HT-29 (cell line): ENCODE results near the gene ENO1. TPM values are rescaled to one million over a fixed set of nuclear protein-coding genes. Genes with fewer than 3 reads are reported as not detected.
A peak's percentile ranks its signal among the peaks of the same experiment; 100 is the strongest.
"Not testable (repeated sequence)": the region's sequence is repeated elsewhere in the genome, so short reads cannot be mapped to it uniquely, and the experiment has no call there.

ENCODE experiments used
- DNase-seq: peaks from one replicate; pipeline ENCODE4 v3.0.0-alpha.2; 2015; ENCODE audit warnings: low spot score
- total RNA-seq: library from RNA; depleted of rRNA; stranded (reverse); fragments of >200 nt; shearing (Covaris generic); gene quantifications from 2 replicates; pipeline ENCODE4 v1.2.3, GENCODE V29; 2014

ENO1 gene
- total RNA-seq, 1 experiment from 2014 or later = 2,011 TPM

DNA sequence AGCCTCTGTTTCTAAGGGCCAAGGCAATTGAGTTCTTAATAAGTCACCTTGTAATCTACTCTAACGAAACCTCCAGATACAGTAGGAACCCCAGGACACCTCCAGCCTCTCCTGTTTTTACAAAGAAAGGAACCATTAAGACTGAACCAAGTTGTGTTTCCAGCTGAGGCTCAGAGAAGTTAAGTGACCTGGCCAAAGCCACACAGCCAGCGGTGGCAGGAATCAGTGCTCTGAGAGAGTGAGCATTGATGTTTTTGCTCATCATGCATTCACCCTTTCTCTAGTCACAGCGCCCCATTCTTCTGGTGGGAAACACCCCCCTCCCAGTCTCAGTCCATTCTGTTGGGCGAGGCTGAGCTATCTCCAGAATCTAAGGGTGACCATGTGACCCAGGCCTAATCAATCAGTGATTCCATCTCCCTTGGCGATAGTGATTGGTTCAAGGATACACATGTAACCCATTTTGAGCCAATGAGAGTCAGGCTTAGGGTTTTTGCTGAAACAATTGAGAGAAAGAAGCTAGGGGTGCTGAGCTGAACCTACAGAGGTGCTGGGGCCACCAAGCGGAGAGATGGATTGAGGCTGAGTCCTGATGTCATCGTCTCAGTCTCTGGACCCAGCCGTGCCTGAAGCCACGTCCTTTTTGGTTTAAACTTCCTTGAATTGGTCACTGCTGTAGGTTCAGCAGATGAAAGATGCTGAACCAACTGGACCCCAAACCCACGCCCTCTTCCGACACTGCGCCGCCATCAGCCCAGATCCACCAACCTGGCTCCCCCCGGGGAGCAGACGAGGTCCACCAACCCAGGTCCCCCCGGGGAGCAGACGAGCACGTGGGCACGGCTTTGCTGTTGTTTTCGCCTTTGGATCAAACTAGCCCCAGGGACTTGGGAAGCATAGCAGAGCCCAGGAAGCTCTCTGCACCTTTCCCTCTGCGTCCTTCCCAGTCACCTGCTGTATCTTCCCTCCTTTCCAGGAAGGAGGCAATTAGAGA lies 33.1 kb downstream of the ENO1 start:
- no peak for DNase-seq

DNA sequence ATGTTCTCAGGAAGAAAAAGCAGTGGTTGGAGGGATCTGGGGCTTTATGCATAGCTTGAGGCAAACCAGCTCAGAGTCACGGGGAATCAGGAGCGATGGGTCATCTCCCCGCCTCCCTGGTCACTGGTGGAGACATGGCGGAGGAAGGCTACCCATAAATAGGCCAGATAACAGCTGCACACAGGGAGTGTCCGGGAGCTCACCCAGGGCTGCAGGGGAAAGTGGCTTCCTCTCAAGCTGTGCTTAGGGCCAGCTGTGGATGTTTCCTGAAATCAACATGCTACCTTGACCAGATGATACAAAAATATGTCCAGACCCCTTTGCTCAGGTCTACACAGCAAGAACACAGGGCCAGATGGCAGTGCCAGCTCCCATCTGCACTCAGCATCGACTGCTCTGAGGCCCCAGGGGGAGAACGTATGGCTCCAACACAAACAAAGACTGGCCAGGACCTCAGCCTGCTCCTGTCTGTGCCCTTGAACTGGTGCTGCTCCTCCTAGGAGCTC lies 33.9 kb downstream of the ENO1 start:
- no peak for DNase-seq

DNA sequence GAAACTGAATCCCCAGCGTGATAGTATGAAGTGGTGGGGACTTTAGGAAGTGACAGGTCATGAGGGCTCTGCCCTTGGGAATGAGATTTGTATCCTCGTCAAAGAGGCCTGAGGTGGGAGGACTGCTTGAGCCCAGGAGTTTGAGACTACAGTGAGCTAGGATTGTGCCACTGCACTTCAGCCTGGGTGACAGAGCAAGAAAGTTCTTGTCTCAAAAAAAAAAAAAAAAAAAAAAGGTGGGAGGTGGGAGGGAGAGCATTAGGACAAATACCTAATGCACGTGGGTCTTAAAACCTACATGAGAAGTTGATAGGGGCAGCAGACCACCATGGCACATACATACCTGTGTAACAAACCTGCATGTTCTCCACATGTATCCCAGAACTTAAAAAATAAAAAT lies 37.1 kb downstream of the ENO1 start:
- no peak for DNase-seq

DNA sequence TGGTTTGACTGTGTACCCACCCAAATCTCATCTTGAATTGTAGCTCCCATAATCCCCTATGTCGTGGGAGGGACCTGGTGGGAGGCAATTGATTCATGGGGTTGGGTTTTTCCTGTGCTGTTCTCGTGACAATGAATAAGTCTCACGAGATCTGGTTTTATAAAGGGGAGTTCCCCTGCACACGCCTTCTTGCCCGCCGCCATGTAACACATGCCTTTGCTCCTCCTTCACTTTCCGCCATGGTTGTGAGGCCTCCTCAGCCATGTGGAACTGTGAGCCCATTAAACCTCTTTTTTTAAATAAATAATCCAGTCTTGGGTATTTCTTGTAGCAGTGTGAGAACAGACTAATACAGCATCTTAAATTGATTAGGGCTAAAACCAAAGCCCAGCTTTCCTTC lies 38.5 kb downstream of the ENO1 start:
- no peak for DNase-seq

DNA sequence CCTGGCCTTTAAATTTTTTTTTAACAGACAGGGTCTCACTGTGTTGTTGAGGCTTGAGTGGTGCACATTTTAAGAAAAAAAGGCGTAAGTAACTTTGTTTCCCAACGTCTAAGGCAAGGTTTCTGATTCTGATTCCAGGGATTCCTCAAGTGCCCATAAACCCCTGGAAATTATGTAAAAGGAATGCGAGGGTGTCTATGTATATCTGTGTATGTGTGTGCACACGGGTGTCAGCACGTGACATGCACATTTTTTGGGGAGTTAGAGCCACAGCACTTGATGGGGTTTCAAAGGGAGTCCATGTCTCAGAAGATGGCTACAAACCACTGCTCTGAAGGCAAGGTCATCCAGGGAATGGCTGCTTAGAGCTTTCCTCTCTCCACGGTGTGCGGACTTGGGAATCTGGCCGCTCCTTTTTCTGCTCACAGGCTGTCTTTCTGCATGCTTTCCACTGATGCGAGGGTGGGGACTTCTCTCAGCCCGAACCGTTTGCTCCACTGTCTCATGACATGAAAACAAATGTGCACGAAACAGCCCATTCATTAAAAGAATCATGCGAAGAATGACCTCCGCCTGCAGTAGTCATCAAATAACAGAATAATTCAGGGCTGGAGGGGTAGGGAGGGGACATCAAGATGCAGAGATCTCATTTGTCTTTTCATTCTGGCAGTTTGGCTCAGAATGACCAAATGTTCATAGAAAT lies 42.4 kb downstream of the ENO1 start:
- no peak for DNase-seq

DNA sequence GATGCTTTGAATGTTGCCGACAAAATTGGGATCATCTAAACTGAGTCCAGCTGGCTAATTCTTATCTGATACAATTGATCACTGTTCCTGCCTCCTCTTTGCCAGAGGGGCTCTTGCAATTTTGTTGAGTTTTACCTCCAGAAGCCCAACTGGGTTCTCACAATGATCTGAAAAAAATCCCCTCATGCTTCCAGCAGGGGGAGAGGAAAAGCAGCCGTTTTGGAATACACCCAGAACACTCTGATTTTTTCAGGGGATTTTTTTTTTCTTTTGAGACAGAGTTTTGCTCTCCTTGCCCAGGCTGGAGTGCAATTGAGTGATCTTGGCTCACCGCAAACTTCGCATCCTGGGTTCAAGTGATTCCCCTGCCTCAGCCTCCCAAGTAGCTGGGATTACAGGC lies 47.1 kb downstream of the ENO1 start:
- no peak for DNase-seq

DNA sequence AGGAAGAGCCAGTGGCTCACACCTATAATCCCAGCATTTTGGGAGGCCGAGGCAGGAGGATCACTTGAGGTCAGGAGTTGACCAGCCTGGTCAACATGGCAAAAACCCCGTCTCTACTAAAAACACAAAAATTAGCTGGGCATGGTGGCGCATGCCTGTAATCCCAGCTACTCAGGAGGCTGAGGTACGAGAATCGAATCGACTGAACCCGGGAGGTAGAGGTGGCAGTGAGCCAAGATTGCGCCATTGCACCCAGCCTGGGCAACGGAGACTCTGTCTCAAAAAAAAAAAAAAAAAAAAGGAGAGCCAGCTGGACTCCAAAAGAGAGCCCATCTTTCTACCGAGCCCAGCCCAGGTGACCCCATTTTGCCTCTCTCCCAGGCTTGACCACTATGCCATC lies 47.8 kb downstream of the ENO1 start:
- DNase-seq = not testable (repeated sequence)

DNA sequence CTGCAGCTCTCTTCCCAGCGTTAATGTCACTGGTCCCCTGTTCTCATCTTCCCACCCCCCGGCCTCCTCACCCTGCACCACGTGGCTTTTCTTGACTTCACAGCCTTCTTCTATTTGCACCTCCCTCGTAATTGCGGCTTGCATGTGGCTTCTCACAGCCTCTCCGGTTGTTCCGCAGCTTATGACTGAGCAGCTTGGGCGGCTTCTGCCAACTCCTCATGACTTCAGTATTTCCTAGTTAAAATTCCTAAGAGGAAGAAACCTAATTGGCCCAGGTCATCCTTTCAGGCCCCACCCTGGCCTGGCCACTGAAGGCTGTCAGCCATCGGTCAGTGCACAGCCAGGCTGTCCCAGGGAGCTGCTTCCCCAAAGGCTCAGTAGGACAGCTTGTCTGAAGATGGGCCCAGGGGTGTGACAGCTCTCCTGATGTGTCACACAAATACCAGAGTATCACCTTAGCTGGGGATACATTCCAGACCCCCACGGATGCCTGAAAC lies 52.5 kb downstream of the ENO1 start:
- DNase-seq = no peak

DNA sequence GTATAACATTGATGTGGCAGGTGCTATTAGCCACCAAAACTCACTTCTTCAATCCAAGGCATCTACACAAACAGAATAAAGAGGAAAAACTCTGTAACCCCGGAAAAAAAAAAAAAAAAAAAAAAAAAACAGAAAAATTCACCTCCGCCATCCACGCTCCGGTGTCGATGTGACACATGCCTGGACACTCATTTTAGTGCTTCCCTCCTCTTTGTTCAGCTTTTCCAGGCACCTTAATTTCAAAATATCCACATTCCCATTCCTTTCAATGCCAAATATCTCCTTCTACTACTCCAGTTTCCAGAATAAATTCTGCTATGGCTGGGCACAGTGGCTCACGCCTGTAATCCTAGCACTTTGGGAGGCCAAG lies 55.2 kb downstream of the ENO1 start:
- DNase-seq = no peak

DNA sequence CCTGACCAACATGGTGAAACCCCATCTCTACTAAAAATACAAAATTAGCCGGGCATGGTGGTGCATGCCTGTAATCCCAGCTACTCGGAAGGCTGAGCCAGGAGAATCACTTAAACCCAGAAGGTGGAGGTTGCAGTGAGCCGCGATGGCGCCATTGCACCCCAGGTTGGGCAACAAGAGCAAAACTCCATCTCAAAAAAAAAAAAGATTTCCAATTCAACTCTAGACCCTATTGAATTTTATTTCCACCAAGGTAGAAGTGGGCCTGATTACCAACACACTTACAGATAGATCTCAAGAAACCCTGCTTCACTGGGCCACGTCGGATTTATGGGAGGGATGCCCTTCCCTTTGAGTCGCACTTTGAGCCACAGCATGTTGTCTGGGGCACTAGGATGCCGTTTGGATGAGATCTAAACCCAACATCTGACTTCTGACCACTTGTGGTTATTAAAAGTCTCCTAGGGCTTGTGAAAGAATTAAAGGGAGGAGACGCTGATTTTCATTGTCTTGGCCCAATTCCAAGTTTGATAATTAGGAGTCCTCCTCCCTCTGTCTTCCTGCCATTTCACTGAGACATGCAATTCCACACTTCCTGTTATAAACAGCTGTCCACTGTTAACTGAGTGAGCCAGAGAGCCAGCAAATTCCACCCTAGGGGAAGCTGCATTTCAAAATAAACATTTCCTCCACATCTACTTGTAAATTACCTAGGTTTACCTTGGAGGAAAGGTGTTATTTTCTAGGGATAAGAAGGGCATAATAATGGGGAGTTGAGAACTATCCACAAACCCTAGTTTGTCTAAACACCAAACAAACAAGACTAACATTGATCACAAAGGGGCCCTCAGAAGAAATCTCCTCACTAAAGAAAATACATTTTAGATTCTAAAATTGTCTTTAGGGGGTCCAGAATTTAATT lies 55.9 kb downstream of the ENO1 start:
- DNase-seq = peak; percentile 88

DNA sequence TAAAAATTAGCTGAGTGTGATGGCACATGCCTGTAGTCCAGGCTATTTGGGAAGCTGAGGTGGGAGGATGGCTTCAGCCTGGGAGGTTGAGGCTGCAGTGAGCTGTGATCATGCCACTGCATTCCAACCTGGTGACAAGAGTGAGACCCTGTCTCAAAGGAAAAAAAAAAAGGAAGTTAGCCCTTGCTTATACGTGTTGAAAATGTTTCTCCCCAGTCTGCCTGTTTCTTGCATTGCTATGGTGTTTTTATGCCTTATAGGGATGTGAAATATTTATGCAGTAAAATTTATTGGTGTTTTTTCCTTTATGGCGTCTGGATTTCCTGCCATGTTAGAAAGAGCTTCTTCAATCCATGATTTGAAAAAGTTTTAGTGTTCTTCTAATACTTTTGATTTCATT lies 57.4 kb downstream of the ENO1 start:
- DNase-seq = no peak

DNA sequence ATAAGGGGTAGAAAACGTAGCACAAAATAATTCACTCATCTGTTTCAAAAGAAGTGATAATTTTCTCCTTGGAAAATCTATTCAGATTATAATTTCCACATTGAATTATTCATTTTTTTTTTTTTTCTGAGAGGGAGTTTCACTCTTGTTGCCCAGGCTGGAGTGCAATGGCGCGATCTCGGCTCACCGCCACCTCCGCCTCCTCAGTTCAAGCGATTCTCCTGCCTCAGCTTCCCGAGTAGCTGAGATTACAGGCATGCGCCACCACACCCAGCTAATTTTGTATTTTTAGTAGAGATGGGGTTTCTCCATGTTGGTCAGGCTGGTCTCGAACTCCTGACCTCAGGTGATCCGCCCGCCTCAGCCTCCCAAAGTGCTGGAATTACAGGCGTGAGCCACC lies 59.7 kb downstream of the ENO1 start:
- not testable (repeated sequence) for DNase-seq

DNA sequence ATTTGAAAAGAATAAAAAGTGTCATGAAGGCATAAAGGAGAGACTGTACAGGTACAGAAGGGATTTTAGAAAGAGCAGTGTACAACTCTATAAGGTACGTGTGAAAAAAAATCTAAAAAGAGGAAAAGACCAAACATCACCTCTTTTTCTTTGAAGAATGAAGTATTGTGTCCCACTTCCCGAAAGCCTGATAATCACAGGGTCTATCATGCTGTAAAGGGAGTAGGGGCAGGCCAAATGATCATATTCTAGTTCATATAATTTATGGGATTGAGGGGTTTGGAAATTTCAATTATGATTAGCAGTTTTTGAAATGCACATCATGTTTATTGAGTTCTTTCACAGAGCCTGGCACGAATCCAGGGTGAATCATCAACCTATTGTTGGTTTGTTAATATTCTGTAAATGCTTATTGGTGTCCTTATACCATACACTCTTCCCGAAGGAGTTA lies 60.1 kb downstream of the ENO1 start:
- DNase-seq = peak; percentile 85

DNA sequence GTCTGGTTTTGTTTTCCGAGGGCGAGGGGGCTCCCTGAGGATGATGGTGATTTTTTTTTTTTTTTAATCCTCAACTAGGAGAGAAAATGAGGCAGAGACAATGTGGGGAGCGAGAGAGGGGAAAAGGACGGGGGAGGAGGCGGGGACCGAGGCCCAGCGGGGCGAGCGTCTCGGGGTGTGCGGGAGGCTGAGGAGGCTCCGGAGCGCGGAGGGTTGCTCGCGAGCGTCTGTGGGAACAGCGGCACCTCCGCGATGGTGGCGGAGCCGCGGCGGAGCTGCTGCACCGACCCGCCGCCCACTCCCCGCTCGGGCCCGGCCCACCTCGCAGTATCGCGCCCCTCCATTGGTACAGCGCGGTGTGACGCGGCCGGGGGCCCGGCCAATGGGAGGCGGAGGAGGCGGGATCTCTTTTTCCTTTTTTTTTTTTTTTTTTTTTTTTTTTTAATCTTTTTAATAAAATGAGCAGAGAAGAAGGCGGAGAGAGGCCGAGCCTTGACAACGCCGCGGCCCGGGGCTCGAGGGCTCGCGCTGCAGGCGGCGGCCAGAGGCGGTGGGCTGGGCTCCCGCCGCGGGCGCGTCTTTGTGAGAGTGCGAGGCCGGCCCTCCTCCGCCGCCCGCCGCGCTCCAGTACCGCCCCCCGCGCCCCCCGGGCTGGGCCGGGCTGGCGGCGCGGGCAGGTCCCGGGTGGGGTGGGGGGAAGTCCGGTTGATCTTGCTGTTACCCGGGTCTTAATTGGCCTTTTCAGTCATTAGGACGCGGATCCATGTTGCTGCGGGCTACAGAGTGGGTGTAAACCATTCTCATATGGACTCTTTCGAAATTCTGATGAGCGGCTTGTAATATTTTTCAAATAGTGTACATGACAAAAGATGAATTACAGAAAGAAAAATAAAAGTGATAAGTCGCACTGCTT lies 60.8 kb downstream of the ENO1 start, which contains the start of gene RERE:
Gene RERE, minus strand, starts transcription at position 229 of the 913 bp plus-strand sequence.
- peak; percentile 91 for DNase-seq

DNA sequence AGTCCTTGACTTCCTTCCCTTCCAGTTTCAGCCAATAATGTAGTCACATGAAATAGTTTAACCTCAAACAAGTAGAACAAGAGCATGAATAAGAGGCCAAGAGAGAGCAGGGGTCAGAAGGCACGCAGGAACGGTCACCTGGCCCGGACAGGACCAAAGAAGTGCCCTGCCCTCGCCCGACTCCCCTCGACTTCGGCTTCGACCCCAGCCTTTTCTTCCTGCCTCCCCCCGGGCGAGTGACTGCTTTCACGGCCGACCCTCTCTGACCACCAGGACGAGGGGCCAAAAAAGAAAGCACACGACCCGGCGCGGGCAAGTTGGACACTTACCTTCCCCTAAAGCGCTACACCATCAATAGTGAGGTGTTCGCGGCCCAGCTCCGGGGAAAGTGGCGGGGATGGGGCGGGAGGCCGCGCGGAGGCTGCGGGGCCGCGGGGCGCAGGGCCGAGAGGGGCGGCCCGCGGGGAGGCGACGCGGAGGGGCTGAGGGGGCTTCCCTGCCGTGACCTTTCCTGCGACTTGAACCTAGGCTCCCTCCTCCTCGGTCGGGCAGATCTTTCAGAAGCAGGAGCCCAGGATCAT lies 61.6 kb downstream of the ENO1 start:
- DNase-seq = peak; percentile 38

DNA sequence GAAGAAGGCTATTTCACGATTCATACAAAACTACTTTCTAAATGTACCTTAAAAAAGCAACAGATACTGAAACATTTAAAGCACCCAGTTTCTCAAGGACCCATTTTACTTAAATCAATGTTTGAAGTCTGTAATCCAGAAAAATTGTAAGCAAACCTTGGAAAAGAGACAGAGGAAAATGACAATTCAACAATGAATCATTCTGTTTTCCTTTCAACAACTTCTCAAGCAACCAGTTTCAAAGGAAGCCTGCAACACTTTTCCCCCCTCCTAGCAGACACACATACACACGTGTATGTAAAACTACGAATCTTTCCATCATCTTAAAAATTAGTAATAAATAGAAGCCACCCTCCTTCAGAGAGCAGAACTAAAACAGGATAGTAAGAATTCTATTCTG lies 62.2 kb downstream of the ENO1 start:
- DNase-seq = peak; percentile 42

DNA sequence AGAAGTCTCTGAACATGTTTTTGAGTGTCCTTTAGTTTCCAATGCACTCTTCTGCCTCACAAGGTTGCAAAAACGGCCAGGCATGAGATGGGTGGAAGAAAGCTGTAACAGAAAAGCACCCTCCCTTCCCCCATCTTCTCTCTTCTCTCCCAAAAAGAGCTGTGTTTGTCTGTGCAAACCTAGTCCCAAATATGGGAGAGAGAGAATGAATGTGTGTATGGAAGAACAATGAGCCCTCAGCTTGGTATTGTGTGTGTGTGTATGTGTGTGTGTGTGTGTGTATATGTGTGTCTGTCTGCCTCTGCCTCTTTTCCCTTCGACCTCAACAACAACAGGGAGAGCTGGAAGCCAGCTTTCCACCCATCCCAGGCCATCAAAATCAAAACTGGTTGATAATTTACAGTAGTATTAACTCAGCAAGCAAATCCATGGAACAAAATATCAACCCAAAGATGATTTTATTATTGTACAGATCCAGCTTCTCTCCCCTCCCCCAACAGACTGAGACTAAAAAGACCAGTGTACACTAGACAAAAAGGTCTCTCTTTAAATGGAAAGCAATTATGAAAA lies 62.8 kb downstream of the ENO1 start:
- DNase-seq = peak; percentile 46

DNA sequence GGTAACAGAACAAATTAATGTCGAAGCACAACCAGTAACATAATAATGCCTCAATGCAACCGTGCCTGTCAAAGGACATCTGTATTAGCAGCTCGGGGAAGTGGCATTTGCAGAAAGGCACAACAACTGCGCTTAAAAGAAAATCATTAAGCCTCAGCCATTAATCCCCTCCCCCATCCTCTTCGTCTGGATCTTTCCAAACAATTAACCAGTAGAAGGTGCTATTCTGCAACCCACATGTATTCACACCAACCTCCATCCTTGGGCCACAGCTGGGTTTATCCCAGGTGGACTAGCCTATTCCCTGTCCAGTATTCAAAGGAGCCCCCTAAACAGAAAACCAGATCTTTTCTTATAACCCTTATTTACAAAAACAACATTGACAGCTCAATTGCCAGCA lies 63.6 kb downstream of the ENO1 start:
- DNase-seq = peak; percentile 41

DNA sequence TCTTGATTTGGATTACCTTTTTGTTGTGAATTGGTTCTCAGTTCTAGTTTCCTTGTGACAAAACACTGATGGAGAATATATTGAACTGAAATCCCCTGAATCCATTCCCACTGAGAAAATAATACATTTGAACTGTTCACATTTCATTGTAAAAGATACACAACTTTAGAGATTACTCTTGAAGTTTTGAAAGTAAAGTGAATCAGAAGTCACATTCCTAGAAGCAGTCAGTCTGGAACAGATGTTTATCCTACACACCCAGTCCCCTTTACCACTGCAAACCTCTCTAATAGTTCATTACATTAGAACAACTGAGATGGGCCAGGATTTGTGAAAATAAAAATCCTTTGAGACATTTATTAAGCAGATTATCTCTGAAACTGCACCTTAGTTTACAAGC lies 64.5 kb downstream of the ENO1 start:
- DNase-seq = no peak
